Osteocyte (in vitro differentiated cells): Measurements from ENCODE around the gene ADPRS. TPM values are rescaled to one million over a fixed set of nuclear protein-coding genes. Genes with fewer than 3 reads are reported as not detected.

Experiments used
- DNase-seq: peaks from one replicate; pipeline ENCODE4 v3.0.0; 2021; ENCODE audit warnings: mixed read lengths; ENCODE audit not compliant: unreplicated experiment; ENCODE audit errors: extremely low spot score
- H3K27ac Mint-ChIP-seq: one replicate; pipeline ENCODE4 v1.8.0; 2021; ENCODE audit warnings: mild to moderate bottlenecking, mixed read lengths; ENCODE audit not compliant: unreplicated experiment
- H3K27me3 Mint-ChIP-seq: one replicate; pipeline ENCODE4 v1.8.0; 2021; ENCODE audit warnings: mixed read lengths; ENCODE audit not compliant: unreplicated experiment
- H3K36me3 Mint-ChIP-seq: one replicate; pipeline ENCODE4 v1.8.0; 2021; ENCODE audit warnings: mixed read lengths; ENCODE audit not compliant: unreplicated experiment
- H3K4me1 Mint-ChIP-seq: one replicate; pipeline ENCODE4 v1.8.0; 2021; ENCODE audit warnings: mixed read lengths; ENCODE audit not compliant: unreplicated experiment
- H3K4me3 Mint-ChIP-seq: one replicate; pipeline ENCODE4 v1.8.0; 2021; ENCODE audit warnings: mild to moderate bottlenecking, moderate library complexity, mixed read lengths; ENCODE audit not compliant: unreplicated experiment
- H3K9me3 Mint-ChIP-seq: one replicate; pipeline ENCODE4 v1.8.0; 2021; ENCODE audit warnings: mixed read lengths; ENCODE audit not compliant: unreplicated experiment
- total RNA-seq: library from RNA; stranded (reverse); gene quantifications from 2 replicates; pipeline ENCODE4 v1.2.1, GENCODE V29; 2021
- TF ChIP-seq, protein P1 (sequence below): fragments of 200-600 bp; sonication (generic); IDR thresholded peaks from 2 replicates; pipeline ENCODE4 v1.5.0; 2021; ENCODE audit warnings: antibody characterized with exemption, mild to moderate bottlenecking, moderate library complexity

Gene ADPRS
- total RNA-seq, 1 donor from 2014 or later: 19.7 TPM

DNA sequence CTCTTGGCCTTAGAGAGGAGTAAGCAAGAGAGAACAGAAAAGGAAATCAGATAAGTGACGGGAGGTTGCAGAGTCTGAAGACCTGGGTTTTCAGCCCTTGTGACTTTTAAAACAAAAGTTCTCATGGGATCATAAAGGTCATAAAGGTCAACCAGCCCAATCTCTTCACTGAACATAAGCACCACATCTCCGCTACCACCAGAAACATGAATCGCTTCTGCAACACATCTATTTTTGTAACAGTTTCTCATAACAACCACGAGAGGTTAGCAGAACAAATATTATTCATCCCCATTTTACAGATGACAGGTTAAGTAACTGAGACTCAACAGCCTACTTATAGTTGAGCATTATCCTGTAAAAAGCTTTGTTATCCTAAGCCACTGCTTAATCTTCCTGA is 54.7 kb downstream of the ADPRS start:
- peaks cover 16% of the 10 kb centered on the region for H3K4me1 Mint-ChIP-seq
- no peak overlapping the region for H3K27ac Mint-ChIP-seq
- peaks cover 10% of the 10 kb centered on the region for H3K36me3 Mint-ChIP-seq
- TF ChIP-seq, protein P1, sequence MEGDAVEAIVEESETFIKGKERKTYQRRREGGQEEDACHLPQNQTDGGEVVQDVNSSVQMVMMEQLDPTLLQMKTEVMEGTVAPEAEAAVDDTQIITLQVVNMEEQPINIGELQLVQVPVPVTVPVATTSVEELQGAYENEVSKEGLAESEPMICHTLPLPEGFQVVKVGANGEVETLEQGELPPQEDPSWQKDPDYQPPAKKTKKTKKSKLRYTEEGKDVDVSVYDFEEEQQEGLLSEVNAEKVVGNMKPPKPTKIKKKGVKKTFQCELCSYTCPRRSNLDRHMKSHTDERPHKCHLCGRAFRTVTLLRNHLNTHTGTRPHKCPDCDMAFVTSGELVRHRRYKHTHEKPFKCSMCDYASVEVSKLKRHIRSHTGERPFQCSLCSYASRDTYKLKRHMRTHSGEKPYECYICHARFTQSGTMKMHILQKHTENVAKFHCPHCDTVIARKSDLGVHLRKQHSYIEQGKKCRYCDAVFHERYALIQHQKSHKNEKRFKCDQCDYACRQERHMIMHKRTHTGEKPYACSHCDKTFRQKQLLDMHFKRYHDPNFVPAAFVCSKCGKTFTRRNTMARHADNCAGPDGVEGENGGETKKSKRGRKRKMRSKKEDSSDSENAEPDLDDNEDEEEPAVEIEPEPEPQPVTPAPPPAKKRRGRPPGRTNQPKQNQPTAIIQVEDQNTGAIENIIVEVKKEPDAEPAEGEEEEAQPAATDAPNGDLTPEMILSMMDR: no peak
- no peaks in the 10 kb centered on the region for H3K9me3 Mint-ChIP-seq
- no peak overlapping the region for H3K4me3 Mint-ChIP-seq
- no peaks in the 10 kb centered on the region for H3K27me3 Mint-ChIP-seq
- no peak for DNase-seq

Other genes starting within 250 kb of the ADPRS start
- gene AGO1, start 205.7 kb upstream of the ADPRS start, total RNA-seq: 34.1 and 35.8 TPM in 2 replicates
- 32.4 and 34.2 TPM in 2 replicates for gene AGO3, start 157.8 kb upstream of the ADPRS start, total RNA-seq
- 0.39 and 0.70 TPM in 2 replicates for gene TEKT2, start 4.8 kb upstream of the ADPRS start, total RNA-seq
- 8.2 and 10.1 TPM in 2 replicates for gene COL8A2, start 36.3 kb downstream of the ADPRS start, total RNA-seq
- 68.9 and 72.4 TPM in 2 replicates for gene TRAPPC3, start 60.6 kb downstream of the ADPRS start, total RNA-seq
- 157 and 163 TPM in 2 replicates for gene MAP7D1, start 67.3 kb downstream of the ADPRS start, total RNA-seq
- 117 and 118 TPM in 2 replicates for gene THRAP3, start 135.6 kb downstream of the ADPRS start, total RNA-seq
- gene SH3D21, start 217.5 kb downstream of the ADPRS start, total RNA-seq: 5.1 and 6.4 TPM in 2 replicates
- gene EVA1B, start 234.8 kb downstream of the ADPRS start, total RNA-seq: 113 and 115 TPM in 2 replicates